ENCODE results near the gene MTA1. TPM values are rescaled to one million over a fixed set of nuclear protein-coding genes. Genes with fewer than 3 reads are reported as not detected.

MTA1 gene
- total and polyA plus RNA-seq, 10 of the 15 experiments (the other 5 are each of a cell fraction or from before 2014, with no cell fraction given): 0.14 to 162 (median 30.6) TPM

DNA sequence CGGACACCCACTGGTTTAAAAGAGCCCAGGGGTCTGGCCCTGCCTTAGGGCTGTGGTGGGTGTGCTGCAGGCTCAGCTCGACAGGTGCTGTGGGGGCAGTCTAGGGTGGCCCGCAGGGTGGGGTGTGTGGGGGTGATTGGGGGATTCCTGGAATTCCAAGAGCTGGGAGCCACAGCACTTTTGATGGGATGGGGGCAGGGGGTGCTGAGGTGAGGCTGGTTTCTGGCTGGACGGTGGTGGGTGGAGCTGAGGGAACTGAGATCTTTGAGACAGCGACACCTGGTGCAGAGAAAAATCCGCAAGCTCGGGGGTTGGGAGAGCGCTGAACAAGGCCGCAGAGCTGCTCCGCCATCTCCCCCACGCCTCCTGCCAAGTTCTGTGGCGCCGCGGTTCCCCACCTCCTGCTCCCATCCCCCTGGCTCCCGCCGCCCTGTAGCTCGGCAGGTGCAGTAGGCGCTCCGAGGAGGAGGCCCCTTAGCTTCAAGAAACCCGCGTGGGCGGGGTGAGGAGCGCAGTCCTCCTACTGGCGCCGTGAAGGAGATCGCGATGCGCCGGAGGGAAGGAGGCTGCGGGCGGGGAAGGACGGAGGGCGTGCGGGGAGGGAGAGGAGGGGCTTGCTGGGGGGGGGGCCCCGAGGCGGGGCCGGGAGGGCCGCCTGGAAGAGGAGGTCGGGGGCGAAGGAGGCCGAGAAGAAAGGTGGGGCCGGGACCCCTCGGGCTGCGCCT, 70.1 kb downstream of the MTA1 start (continued):
- TF ChIP-seq, protein P1, sequence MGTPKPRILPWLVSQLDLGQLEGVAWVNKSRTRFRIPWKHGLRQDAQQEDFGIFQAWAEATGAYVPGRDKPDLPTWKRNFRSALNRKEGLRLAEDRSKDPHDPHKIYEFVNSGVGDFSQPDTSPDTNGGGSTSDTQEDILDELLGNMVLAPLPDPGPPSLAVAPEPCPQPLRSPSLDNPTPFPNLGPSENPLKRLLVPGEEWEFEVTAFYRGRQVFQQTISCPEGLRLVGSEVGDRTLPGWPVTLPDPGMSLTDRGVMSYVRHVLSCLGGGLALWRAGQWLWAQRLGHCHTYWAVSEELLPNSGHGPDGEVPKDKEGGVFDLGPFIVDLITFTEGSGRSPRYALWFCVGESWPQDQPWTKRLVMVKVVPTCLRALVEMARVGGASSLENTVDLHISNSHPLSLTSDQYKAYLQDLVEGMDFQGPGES (IDR thresholded peaks at IDR 0.05): no peak
- TF ChIP-seq, protein P2, sequence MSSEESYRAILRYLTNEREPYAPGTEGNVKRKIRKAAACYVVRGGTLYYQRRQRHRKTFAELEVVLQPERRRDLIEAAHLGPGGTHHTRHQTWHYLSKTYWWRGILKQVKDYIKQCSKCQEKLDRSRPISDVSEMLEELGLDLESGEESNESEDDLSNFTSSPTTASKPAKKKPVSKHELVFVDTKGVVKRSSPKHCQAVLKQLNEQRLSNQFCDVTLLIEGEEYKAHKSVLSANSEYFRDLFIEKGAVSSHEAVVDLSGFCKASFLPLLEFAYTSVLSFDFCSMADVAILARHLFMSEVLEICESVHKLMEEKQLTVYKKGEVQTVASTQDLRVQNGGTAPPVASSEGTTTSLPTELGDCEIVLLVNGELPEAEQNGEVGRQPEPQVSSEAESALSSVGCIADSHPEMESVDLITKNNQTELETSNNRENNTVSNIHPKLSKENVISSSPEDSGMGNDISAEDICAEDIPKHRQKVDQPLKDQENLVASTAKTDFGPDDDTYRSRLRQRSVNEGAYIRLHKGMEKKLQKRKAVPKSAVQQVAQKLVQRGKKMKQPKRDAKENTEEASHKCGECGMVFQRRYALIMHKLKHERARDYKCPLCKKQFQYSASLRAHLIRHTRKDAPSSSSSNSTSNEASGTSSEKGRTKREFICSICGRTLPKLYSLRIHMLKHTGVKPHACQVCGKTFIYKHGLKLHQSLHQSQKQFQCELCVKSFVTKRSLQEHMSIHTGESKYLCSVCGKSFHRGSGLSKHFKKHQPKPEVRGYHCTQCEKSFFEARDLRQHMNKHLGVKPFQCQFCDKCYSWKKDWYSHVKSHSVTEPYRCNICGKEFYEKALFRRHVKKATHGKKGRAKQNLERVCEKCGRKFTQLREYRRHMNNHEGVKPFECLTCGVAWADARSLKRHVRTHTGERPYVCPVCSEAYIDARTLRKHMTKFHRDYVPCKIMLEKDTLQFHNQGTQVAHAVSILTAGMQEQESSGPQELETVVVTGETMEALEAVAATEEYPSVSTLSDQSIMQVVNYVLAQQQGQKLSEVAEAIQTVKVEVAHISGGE (CRISPR knock-in tag; IDR thresholded peaks at IDR 0.05): no peak
- TF ChIP-seq, protein P3, sequence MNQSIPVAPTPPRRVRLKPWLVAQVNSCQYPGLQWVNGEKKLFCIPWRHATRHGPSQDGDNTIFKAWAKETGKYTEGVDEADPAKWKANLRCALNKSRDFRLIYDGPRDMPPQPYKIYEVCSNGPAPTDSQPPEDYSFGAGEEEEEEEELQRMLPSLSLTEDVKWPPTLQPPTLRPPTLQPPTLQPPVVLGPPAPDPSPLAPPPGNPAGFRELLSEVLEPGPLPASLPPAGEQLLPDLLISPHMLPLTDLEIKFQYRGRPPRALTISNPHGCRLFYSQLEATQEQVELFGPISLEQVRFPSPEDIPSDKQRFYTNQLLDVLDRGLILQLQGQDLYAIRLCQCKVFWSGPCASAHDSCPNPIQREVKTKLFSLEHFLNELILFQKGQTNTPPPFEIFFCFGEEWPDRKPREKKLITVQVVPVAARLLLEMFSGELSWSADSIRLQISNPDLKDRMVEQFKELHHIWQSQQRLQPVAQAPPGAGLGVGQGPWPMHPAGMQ (IDR thresholded peaks at IDR 0.05; ENCODE audit: borderline replicate concordance): no peak
- TF ChIP-seq ETV6 (conservative IDR thresholded peaks at IDR 0.05 in 1 of 2, IDR thresholded peaks at IDR 0.05 in 1 of 2; ENCODE audit: borderline replicate concordance in 1 of 2, low read depth in 1 of 2): no peak
- TF ChIP-seq LARP7 (IDR thresholded peaks at IDR 0.05): peak; percentile 25; the same call in 1 of the 2 replicates
- no peak for TF ChIP-seq KAT2A (conservative IDR thresholded peaks at IDR 0.05; ENCODE audit: control insufficient read depth, low read depth, low read length)
- TF ChIP-seq SMAD5 (IDR thresholded peaks at IDR 0.05; ENCODE audit: low read depth): no peak
- TF ChIP-seq, protein P4, sequence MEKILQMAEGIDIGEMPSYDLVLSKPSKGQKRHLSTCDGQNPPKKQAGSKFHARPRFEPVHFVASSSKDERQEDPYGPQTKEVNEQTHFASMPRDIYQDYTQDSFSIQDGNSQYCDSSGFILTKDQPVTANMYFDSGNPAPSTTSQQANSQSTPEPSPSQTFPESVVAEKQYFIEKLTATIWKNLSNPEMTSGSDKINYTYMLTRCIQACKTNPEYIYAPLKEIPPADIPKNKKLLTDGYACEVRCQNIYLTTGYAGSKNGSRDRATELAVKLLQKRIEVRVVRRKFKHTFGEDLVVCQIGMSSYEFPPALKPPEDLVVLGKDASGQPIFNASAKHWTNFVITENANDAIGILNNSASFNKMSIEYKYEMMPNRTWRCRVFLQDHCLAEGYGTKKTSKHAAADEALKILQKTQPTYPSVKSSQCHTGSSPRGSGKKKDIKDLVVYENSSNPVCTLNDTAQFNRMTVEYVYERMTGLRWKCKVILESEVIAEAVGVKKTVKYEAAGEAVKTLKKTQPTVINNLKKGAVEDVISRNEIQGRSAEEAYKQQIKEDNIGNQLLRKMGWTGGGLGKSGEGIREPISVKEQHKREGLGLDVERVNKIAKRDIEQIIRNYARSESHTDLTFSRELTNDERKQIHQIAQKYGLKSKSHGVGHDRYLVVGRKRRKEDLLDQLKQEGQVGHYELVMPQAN (conservative IDR thresholded peaks at IDR 0.05): peak; percentile 22
- TF ChIP-seq, protein P5, sequence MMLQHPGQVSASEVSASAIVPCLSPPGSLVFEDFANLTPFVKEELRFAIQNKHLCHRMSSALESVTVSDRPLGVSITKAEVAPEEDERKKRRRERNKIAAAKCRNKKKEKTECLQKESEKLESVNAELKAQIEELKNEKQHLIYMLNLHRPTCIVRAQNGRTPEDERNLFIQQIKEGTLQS (IDR thresholded peaks at IDR 0.05; ENCODE audit: borderline replicate concordance, extremely low read depth, low read depth, low read length): no peak
- TF ChIP-seq BMI1 (IDR thresholded peaks at IDR 0.05; ENCODE audit: borderline replicate concordance): no peak
- no peak for TF ChIP-seq HDAC2 (IDR thresholded peaks at IDR 0.05)
- TF ChIP-seq, protein P6, sequence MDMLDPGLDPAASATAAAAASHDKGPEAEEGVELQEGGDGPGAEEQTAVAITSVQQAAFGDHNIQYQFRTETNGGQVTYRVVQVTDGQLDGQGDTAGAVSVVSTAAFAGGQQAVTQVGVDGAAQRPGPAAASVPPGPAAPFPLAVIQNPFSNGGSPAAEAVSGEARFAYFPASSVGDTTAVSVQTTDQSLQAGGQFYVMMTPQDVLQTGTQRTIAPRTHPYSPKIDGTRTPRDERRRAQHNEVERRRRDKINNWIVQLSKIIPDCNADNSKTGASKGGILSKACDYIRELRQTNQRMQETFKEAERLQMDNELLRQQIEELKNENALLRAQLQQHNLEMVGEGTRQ (IDR thresholded peaks at IDR 0.05; ENCODE audit: borderline replicate concordance, low read depth, low read length): no peak
- no peak for TF ChIP-seq PML (IDR thresholded peaks at IDR 0.05; ENCODE audit: low read length)
- no peak for TF ChIP-seq ZNF24 (IDR thresholded peaks at IDR 0.05)
- TF ChIP-seq BCL11A (IDR thresholded peaks at IDR 0.05; ENCODE audit: low read depth, low read length): no peak
- no peak for TF ChIP-seq KDM1A (IDR thresholded peaks at IDR 0.05; ENCODE audit: borderline replicate concordance)
- no peak for TF ChIP-seq CHD4 (IDR thresholded peaks at IDR 0.05)
- TF ChIP-seq NFXL1 (IDR thresholded peaks at IDR 0.05; ENCODE audit: borderline replicate concordance): no peak
